ENCODE results near the gene IFIT2. TPM values are rescaled to one million over a fixed set of nuclear protein-coding genes. Genes with fewer than 3 reads are reported as not detected.

The IFIT2 gene
- total and polyA plus RNA-seq, 2 donors (not counting 3 experiments of a cell fraction or from before 2014, with no cell fraction given) = 0.23 to 1.4 TPM

DNA sequence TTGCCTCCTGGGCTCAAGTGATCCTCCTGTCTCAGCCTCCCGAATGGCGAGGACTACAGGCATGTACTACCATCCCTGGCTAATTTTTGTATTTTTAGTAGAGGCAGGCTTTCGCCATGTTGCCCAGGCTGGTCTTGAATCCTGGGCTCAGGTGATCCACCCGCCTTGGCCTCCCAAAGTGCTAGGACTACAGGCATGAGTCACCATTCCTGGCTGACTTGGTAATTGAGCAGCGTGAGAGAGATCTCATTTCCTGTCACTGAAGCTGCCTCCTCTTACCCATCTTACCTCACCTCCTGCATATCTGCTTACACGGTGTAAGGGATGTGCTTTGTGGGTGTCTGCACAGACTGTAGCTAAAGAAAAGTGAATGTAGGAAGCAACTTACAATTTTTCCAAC lies 35.6 kb downstream of the IFIT2 start:
- no TSS peak for BruUV-seq (replicated peaks)
- POLR2A ChIA-PET = no interaction called here
- no peak overlapping the region for H3K9ac ChIP-seq (replicated peaks; ENCODE audit: extremely low read depth, insufficient read depth, low read length)
- H3K9me1 ChIP-seq (replicated peaks; ENCODE audit: control insufficient read depth, extremely low read depth, insufficient read depth, low read length) = no peaks in the 10 kb centered on the region
- H3K27me3 ChIP-seq (ENCODE audit: control insufficient read depth in 2 of 2, insufficient read depth in 2 of 2, low read length in 2 of 2) = no peaks in the 10 kb centered on the region
- intact Hi-C loops (cut with micrococcal nuclease) (no loop called here), dilution Hi-C loops (cut with MboI; ENCODE audit: extremely low pct_ligation_motif_present, low sequenced_read_pairs) (no loop called here)
- H3K4me1 ChIP-seq (ENCODE audit: control insufficient read depth, extremely low read depth, insufficient read depth, low read length) = peaks cover 2% of the 10 kb centered on the region
- CTCF ChIA-PET = no interaction called here
- H4K20me1 ChIP-seq (replicated peaks; ENCODE audit: control insufficient read depth, extremely low read depth, insufficient read depth, low read length) = no peaks in the 10 kb centered on the region
- H3K36me3 ChIP-seq (ENCODE audit: control insufficient read depth in 2 of 2, extremely low read depth in 1 of 2, insufficient read depth in 2 of 2, low read length in 2 of 2) = no peaks in the 10 kb centered on the region
- H2AFZ ChIP-seq (ENCODE audit: low read depth, low read length) = no peak overlapping the region
- no peak overlapping the region for H3K4me2 ChIP-seq (ENCODE audit: insufficient read depth, low read length)
- peak; percentile 26 for DNase-seq (ENCODE audit: low read depth, low spot score)
- H3K79me2 ChIP-seq (ENCODE audit: control insufficient read depth, insufficient read depth, low read length) = no peaks in the 10 kb centered on the region
- no peaks in the 10 kb centered on the region for H3K9me3 ChIP-seq (replicated peaks; ENCODE audit: control insufficient read depth, insufficient read depth, low read length)
- no peak overlapping the region for H3K27ac ChIP-seq (ENCODE audit: insufficient read depth, low read depth, low read length)
- H3K4me3 ChIP-seq (replicated peaks in 1 of 3; ENCODE audit: insufficient read depth in 1 of 3, low read depth in 1 of 3, low read length in 3 of 3) = no peak overlapping the region
- TF ChIP-seq EZH2 (IDR thresholded peaks at IDR 0.05; ENCODE audit: borderline replicate concordance, low read depth, low read length, severe bottlenecking) = no peak
- TF ChIP-seq, protein P1, sequence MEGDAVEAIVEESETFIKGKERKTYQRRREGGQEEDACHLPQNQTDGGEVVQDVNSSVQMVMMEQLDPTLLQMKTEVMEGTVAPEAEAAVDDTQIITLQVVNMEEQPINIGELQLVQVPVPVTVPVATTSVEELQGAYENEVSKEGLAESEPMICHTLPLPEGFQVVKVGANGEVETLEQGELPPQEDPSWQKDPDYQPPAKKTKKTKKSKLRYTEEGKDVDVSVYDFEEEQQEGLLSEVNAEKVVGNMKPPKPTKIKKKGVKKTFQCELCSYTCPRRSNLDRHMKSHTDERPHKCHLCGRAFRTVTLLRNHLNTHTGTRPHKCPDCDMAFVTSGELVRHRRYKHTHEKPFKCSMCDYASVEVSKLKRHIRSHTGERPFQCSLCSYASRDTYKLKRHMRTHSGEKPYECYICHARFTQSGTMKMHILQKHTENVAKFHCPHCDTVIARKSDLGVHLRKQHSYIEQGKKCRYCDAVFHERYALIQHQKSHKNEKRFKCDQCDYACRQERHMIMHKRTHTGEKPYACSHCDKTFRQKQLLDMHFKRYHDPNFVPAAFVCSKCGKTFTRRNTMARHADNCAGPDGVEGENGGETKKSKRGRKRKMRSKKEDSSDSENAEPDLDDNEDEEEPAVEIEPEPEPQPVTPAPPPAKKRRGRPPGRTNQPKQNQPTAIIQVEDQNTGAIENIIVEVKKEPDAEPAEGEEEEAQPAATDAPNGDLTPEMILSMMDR (IDR thresholded peaks at IDR 0.05; ENCODE audit: extremely low read depth in 1 of 2, insufficient read depth in 1 of 2, low read depth in 1 of 2, low read length in 2 of 2) = no peak
- TF ChIP-seq JUN (IDR thresholded peaks at IDR 0.05; ENCODE audit: borderline replicate concordance, insufficient read depth, insufficient read length, low read depth) = peak; percentile 22
- TF ChIP-seq FOS (IDR thresholded peaks at IDR 0.05; ENCODE audit: borderline replicate concordance, insufficient read depth, low read length) = peak; percentile 47
- FAIRE-seq = peak; percentile 69

DNA sequence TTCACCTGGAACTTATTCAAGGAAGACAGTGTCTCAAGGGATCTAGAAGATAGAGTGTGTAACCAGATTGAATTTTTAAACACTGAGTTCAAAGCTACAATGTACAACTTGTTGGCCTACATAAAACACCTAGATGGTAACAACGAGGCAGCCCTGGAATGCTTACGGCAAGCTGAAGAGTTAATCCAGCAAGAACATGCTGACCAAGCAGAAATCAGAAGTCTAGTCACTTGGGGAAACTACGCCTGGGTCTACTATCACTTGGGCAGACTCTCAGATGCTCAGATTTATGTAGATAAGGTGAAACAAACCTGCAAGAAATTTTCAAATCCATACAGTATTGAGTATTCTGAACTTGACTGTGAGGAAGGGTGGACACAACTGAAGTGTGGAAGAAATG lies 36.9 kb downstream of the IFIT2 start:
- H3K27me3 ChIP-seq (ENCODE audit: control insufficient read depth in 2 of 2, insufficient read depth in 2 of 2, low read length in 2 of 2) = no peaks in the 10 kb centered on the region
- H4K20me1 ChIP-seq (replicated peaks; ENCODE audit: control insufficient read depth, extremely low read depth, insufficient read depth, low read length) = no peaks in the 10 kb centered on the region
- H2AFZ ChIP-seq (ENCODE audit: low read depth, low read length) = no peak overlapping the region
- H3K4me3 ChIP-seq (replicated peaks in 1 of 3; ENCODE audit: insufficient read depth in 1 of 3, low read depth in 1 of 3, low read length in 3 of 3) = no peak overlapping the region
- dilution Hi-C loops (cut with MboI; ENCODE audit: extremely low pct_ligation_motif_present, low sequenced_read_pairs) (no loop called here), intact Hi-C loops (cut with micrococcal nuclease) (no loop called here)
- no peaks in the 10 kb centered on the region for H3K36me3 ChIP-seq (ENCODE audit: control insufficient read depth in 2 of 2, extremely low read depth in 1 of 2, insufficient read depth in 2 of 2, low read length in 2 of 2)
- no peak overlapping the region for H3K27ac ChIP-seq (ENCODE audit: insufficient read depth, low read depth, low read length)
- H3K9ac ChIP-seq (replicated peaks; ENCODE audit: extremely low read depth, insufficient read depth, low read length) = no peak overlapping the region
- DNase-seq (ENCODE audit: low read depth, low spot score) = no peak
- POLR2A ChIA-PET = no interaction called here
- no peaks in the 10 kb centered on the region for H3K9me1 ChIP-seq (replicated peaks; ENCODE audit: control insufficient read depth, extremely low read depth, insufficient read depth, low read length)
- H3K4me1 ChIP-seq (ENCODE audit: control insufficient read depth, extremely low read depth, insufficient read depth, low read length) = peaks cover 2% of the 10 kb centered on the region
- FAIRE-seq = no peak
- CTCF ChIA-PET = no interaction called here
- TF ChIP-seq FOS (IDR thresholded peaks at IDR 0.05; ENCODE audit: borderline replicate concordance, insufficient read depth, low read length) (no peak), POLR2AphosphoS5 (IDR thresholded peaks at IDR 0.05; ENCODE audit: insufficient read depth, low read depth, low read length) (no peak), JUN (IDR thresholded peaks at IDR 0.05; ENCODE audit: borderline replicate concordance, insufficient read depth, insufficient read length, low read depth) (no peak), GATA2 (IDR thresholded peaks at IDR 0.05; ENCODE audit: insufficient read depth, insufficient read length, low read depth, low read length) (no peak), MYC (IDR thresholded peaks at IDR 0.05; ENCODE audit: low read depth, low read length) (no peak), EZH2 (IDR thresholded peaks at IDR 0.05; ENCODE audit: borderline replicate concordance, low read depth, low read length, severe bottlenecking) (no peak), POLR2A (IDR thresholded peaks at IDR 0.05; ENCODE audit: low read depth, low read length) (no peak)
- TF ChIP-seq, protein P1 (IDR thresholded peaks at IDR 0.05; ENCODE audit: extremely low read depth in 1 of 2, insufficient read depth in 1 of 2, low read depth in 1 of 2, low read length in 2 of 2) = no peak
- TF ChIP-seq, protein P2, sequence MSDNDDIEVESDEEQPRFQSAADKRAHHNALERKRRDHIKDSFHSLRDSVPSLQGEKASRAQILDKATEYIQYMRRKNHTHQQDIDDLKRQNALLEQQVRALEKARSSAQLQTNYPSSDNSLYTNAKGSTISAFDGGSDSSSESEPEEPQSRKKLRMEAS (IDR thresholded peaks at IDR 0.05; ENCODE audit: insufficient read depth, insufficient read length) = no peak
- H3K4me2 ChIP-seq (ENCODE audit: insufficient read depth, low read length) = no peak overlapping the region
- no peaks in the 10 kb centered on the region for H3K9me3 ChIP-seq (replicated peaks; ENCODE audit: control insufficient read depth, insufficient read depth, low read length)
- no peaks in the 10 kb centered on the region for H3K79me2 ChIP-seq (ENCODE audit: control insufficient read depth, insufficient read depth, low read length)
- no TSS peak for BruUV-seq (replicated peaks)

All from endothelial cell of umbilical vein (primary cell).